HG03432 (cell line): ENCODE results near the gene HDAC4.

Source experiments
- ATAC-seq: cut with Tn5 transposase; IDR thresholded peaks from one replicate; pipeline ENCODE4 v1.9.1; 2021; ENCODE audit warnings: mild to moderate bottlenecking, moderate library complexity; ENCODE audit not compliant: unreplicated experiment

Gene HDAC4

GRCh38 chr2:239370876-239371725 is 29.7 kb downstream of the HDAC4 start:
- no peak for ATAC-seq

GRCh38 chr2:239370403-239370802 is 30.4 kb downstream of the HDAC4 start:
- ATAC-seq = no peak

GRCh38 chr2:239369631-239370161 is 31.1 kb downstream of the HDAC4 start:
- peak; percentile 86 for ATAC-seq

- peak; percentile 39 for ATAC-seq
Measured at GRCh38 chr2:239368906-239369552, 31.8 kb downstream of the HDAC4 start.

- no peak for ATAC-seq
Measured at GRCh38 chr2:239368321-239368720, 32.5 kb downstream of the HDAC4 start.

- no peak for ATAC-seq
Measured at GRCh38 chr2:239366740-239367139, 34.1 kb downstream of the HDAC4 start.

- ATAC-seq = no peak
Measured at GRCh38 chr2:239365782-239366435, 34.9 kb downstream of the HDAC4 start.

- no peak for ATAC-seq
Measured at GRCh38 chr2:239365071-239365781, 35.6 kb downstream of the HDAC4 start.

- ATAC-seq = no peak
Measured at GRCh38 chr2:239363946-239364637, 36.7 kb downstream of the HDAC4 start.

GRCh38 chr2:239362507-239362906 is 38.3 kb downstream of the HDAC4 start:
- ATAC-seq = no peak

- ATAC-seq = no peak
Measured at GRCh38 chr2:239361311-239361642, 39.5 kb downstream of the HDAC4 start.

GRCh38 chr2:239360421-239361310 is 40.2 kb downstream of the HDAC4 start:
- no peak for ATAC-seq

GRCh38 chr2:239360008-239360407 is 40.8 kb downstream of the HDAC4 start:
- ATAC-seq = no peak

- ATAC-seq = no peak
Measured at GRCh38 chr2:239359196-239359912, 41.5 kb downstream of the HDAC4 start.

- no peak for ATAC-seq
Measured at GRCh38 chr2:239358062-239358754, 42.6 kb downstream of the HDAC4 start.

- no peak for ATAC-seq
Measured at GRCh38 chr2:239355724-239356123, 45.1 kb downstream of the HDAC4 start.

GRCh38 chr2:239355139-239355538 is 45.7 kb downstream of the HDAC4 start:
- ATAC-seq = no peak

GRCh38 chr2:239354791-239355136 is 46.1 kb downstream of the HDAC4 start:
- no peak for ATAC-seq
